Activated B cell treated with CpG ODN at 0.5 μM for 24 hours (primary cell): ENCODE results near the gene PCDH12. TPM values are rescaled to one million over a fixed set of nuclear protein-coding genes. Genes with fewer than 3 reads are reported as not detected.
A peak's percentile ranks its signal among the peaks of the same experiment; 100 is the strongest.

ENCODE experiments used
- ATAC-seq: fragments of 200-7000 bp; cut with Tn5 transposase; one replicate; pipeline ENCODE4 v1.10.0; 2021; ENCODE audit warnings: low read depth, mild to moderate bottlenecking, moderate library complexity
- CTCF ChIA-PET: fragments of 350-600 bp; sonication (Branson Sonifier 250); formaldehyde crosslinking; loops from one replicate; lab custom pipeline; 2021; ENCODE audit warnings: antibody characterized with exemption; lab: Charles Lee
- POLR2A ChIA-PET: fragments of 350-600 bp; sonication (Branson Sonifier 250); formaldehyde crosslinking; loops from one replicate; lab custom pipeline; 2021; ENCODE audit warnings: antibody characterized with exemption; lab: Charles Lee
- DNase-seq: peaks from one replicate; pipeline ENCODE4 v3.0.0; 2022
- H3K27ac Mint-ChIP-seq: one replicate; pipeline ENCODE4 v1.8.0; 2020; ENCODE audit warnings: mixed read lengths
- H3K27me3 Mint-ChIP-seq: one replicate; pipeline ENCODE4 v1.8.0; 2021; ENCODE audit warnings: mixed read lengths
- H3K36me3 Mint-ChIP-seq: one replicate; pipeline ENCODE4 v1.8.0; 2021; ENCODE audit warnings: low read depth, mixed read lengths
- H3K4me1 Mint-ChIP-seq: one replicate; pipeline ENCODE4 v1.8.0; 2021; ENCODE audit warnings: mixed read lengths
- H3K4me3 Mint-ChIP-seq: one replicate; pipeline ENCODE4 v1.8.0; 2020; ENCODE audit warnings: mild to moderate bottlenecking, mixed read lengths
- H3K9me3 Mint-ChIP-seq: one replicate; pipeline ENCODE4 v1.8.0; 2020; ENCODE audit warnings: mixed read lengths
- CTCF ChIP-seq: fragments of 200-600 bp; IDR thresholded peaks from one replicate; pipeline ENCODE4 v1.8.0; 2022; ENCODE audit warnings: antibody characterized with exemption, mild to moderate bottlenecking
- intact Hi-C: fragments of 100-400 bp; cut with micrococcal nuclease; formaldehyde crosslinking; loops from one replicate; pipeline ENCODE4 v1.15.1; 2024
- total RNA-seq: library from RNA; stranded (reverse); gene quantifications from 2 replicates; pipeline ENCODE4 v1.2.3, GENCODE V29; 2022

PCDH12 gene
- total RNA-seq, 1 donor from 2014 or later, result not detected

- no peaks in the 10 kb centered on the region for H3K9me3 Mint-ChIP-seq
- H3K4me1 Mint-ChIP-seq, result peaks cover 43% of the 10 kb centered on the region
- no peak overlapping the region for H3K4me3 Mint-ChIP-seq
- peaks cover 8% of the 10 kb centered on the region for H3K36me3 Mint-ChIP-seq
- no peak for DNase-seq
- no peak for TF ChIP-seq CTCF
- POLR2A ChIA-PET, result no interaction called here
- no peak overlapping the region for H3K27ac Mint-ChIP-seq
- no peaks in the 10 kb centered on the region for H3K27me3 Mint-ChIP-seq
- ATAC-seq, result no peak
- intact Hi-C loops, result no loop called here
- CTCF ChIA-PET, result interaction anchor here (1.6 kb wide), 1 partner anchor 40 kb away, joined by 5 read pairs; no protein-coding TSS in a partner anchor
These were observed 38.5 kb downstream of the PCDH12 start for GRCh38 chr5:141919218-141920119.

- POLR2A ChIA-PET, result no interaction called here
- ATAC-seq (no peak), DNase-seq (no peak)
- intact Hi-C loops, result no loop called here
- CTCF ChIA-PET, result interaction anchor here (1.6 to 3.5 kb wide), 2 partner anchors 39 to 43 kb away, joined by 5 to 14 read pairs; no protein-coding TSS in a partner anchor
- H3K9me3 Mint-ChIP-seq, result no peaks in the 10 kb centered on the region
- no peak for TF ChIP-seq CTCF
- H3K4me1 Mint-ChIP-seq, result peaks cover 41% of the 10 kb centered on the region
- H3K27ac Mint-ChIP-seq, result no peak overlapping the region
- H3K4me3 Mint-ChIP-seq, result no peak overlapping the region
- no peaks in the 10 kb centered on the region for H3K36me3 Mint-ChIP-seq
- peaks cover 4% of the 10 kb centered on the region for H3K27me3 Mint-ChIP-seq
These were observed 40.2 kb downstream of the PCDH12 start for GRCh38 chr5:141917760-141918159.

GRCh38 chr5:141916522-141916921 lies 41.5 kb downstream of the PCDH12 start:
- POLR2A ChIA-PET, result interaction anchor here (1.6 kb wide), 1 partner anchor 53 kb away, joined by 7 read pairs; the partner anchor contains the start of gene RNF14
- CTCF ChIA-PET, result interaction anchor here (1.9 to 3.5 kb wide), 2 partner anchors 38 to 44 kb away, joined by 5 to 14 read pairs; no protein-coding TSS in a partner anchor
- TF ChIP-seq CTCF, result no peak
- no peak for ATAC-seq
- intact Hi-C loops, result no loop called here
- DNase-seq, result no peak
- Mint-ChIP-seq H3K4me1 (peaks cover 40% of the 10 kb centered on the region), H3K27me3 (peaks cover 4% of the 10 kb centered on the region), H3K27ac (no peak overlapping the region), H3K4me3 (no peak overlapping the region), H3K9me3 (no peaks in the 10 kb centered on the region), H3K36me3 (no peaks in the 10 kb centered on the region)

GRCh38 chr5:141915881-141916336 lies 42.1 kb downstream of the PCDH12 start:
- Mint-ChIP-seq H3K4me3 (peak overlapping the region; percentile 5), H3K36me3 (no peaks in the 10 kb centered on the region), H3K27me3 (peaks cover 4% of the 10 kb centered on the region), H3K4me1 (peaks cover 40% of the 10 kb centered on the region), H3K9me3 (no peaks in the 10 kb centered on the region), H3K27ac (no peak overlapping the region)
- DNase-seq (no peak), ATAC-seq (peak; percentile 9)
- TF ChIP-seq CTCF, result no peak
- ChIA-PET POLR2A (interaction anchor here (0.5 to 2.3 kb wide), 3 partner anchors 8 to 215 kb away, joined by 3 to 24 read pairs (median 7); partner anchors contain the start of genes DELE1 and RNF14), CTCF (interaction anchor here (1.9 to 3.5 kb wide), 2 partner anchors 37 to 45 kb away, joined by 5 to 14 read pairs; no protein-coding TSS in a partner anchor)
- intact Hi-C loops, result loop anchor here (2.0 kb wide), 1 partner anchor 37 kb away; the partner anchor contains the start of gene PCDH1

GRCh38 chr5:141914797-141915196 lies 43.2 kb downstream of the PCDH12 start:
- peaks cover 40% of the 10 kb centered on the region for H3K4me1 Mint-ChIP-seq
- no peak for TF ChIP-seq CTCF
- H3K27me3 Mint-ChIP-seq, result peaks cover 8% of the 10 kb centered on the region
- H3K27ac Mint-ChIP-seq, result no peak overlapping the region
- ATAC-seq (no peak), DNase-seq (no peak)
- intact Hi-C loops, result loop anchor here (1.0 to 2.0 kb wide), 3 partner anchors 9 to 212 kb away; partner anchors contain the start of genes DELE1 and PCDH1
- no peaks in the 10 kb centered on the region for H3K9me3 Mint-ChIP-seq
- ChIA-PET POLR2A (interaction anchor here (1.1 to 2.3 kb wide), 2 partner anchors 9 to 54 kb away, joined by 4 to 24 read pairs; partner anchors contain the start of genes DELE1 and RNF14), CTCF (interaction anchor here (0.8 to 3.5 kb wide), 6 partner anchors 9 to 250 kb away, joined by 3 to 14 read pairs (median 8); partner anchors contain the start of gene DELE1)
- no peaks in the 10 kb centered on the region for H3K36me3 Mint-ChIP-seq
- peak overlapping the region; percentile 9 for H3K4me3 Mint-ChIP-seq
